GM19035 (cell line): ENCODE results near the gene AKAP13.
"Not testable (repeated sequence)": the region's sequence is repeated elsewhere in the genome, so short reads cannot be mapped to it uniquely, and the experiment has no call there.

ENCODE experiments used
- ATAC-seq: cut with Tn5 transposase; IDR thresholded peaks from one replicate; pipeline ENCODE4 v1.9.1; 2021; ENCODE audit not compliant: unreplicated experiment

AKAP13 gene

GRCh38 chr15:85532689-85533088 is 152.3 kb downstream of the AKAP13 start:
- ATAC-seq: no peak

GRCh38 chr15:85534031-85534430 is 153.6 kb downstream of the AKAP13 start:
- peak; percentile 75 for ATAC-seq

GRCh38 chr15:85535533-85536330 is 155.3 kb downstream of the AKAP13 start:
- ATAC-seq: not testable (repeated sequence)

GRCh38 chr15:85536341-85536740 is 155.9 kb downstream of the AKAP13 start:
- no peak for ATAC-seq

- ATAC-seq: no peak
Observed at GRCh38 chr15:85539491-85539890, 159.1 kb downstream of the AKAP13 start.

GRCh38 chr15:85540085-85540797 is 159.8 kb downstream of the AKAP13 start:
- no peak for ATAC-seq

- ATAC-seq: no peak
Observed at GRCh38 chr15:85541744-85542143, 161.3 kb downstream of the AKAP13 start.

- no peak for ATAC-seq
Observed at GRCh38 chr15:85542488-85542887, 162.1 kb downstream of the AKAP13 start.

GRCh38 chr15:85542895-85543331 is 162.5 kb downstream of the AKAP13 start:
- ATAC-seq: no peak

- ATAC-seq: no peak
Observed at GRCh38 chr15:85543741-85544155, 163.3 kb downstream of the AKAP13 start.

- ATAC-seq: no peak
Observed at GRCh38 chr15:85545185-85545584, 164.8 kb downstream of the AKAP13 start.

- ATAC-seq: no peak
Observed at GRCh38 chr15:85545752-85546151, 165.3 kb downstream of the AKAP13 start.

- no peak for ATAC-seq
Observed at GRCh38 chr15:85547386-85547785, 167.0 kb downstream of the AKAP13 start.

GRCh38 chr15:85550283-85550682 is 169.9 kb downstream of the AKAP13 start:
- ATAC-seq: no peak

GRCh38 chr15:85551221-85551832 is 170.9 kb downstream of the AKAP13 start:
- no peak for ATAC-seq

GRCh38 chr15:85554852-85555521 is 174.6 kb downstream of the AKAP13 start:
- no peak for ATAC-seq

- ATAC-seq: peak; percentile 67
Observed at GRCh38 chr15:85555875-85556617, 175.6 kb downstream of the AKAP13 start.

- no peak for ATAC-seq
Observed at GRCh38 chr15:85556618-85556895, 176.2 kb downstream of the AKAP13 start.

- ATAC-seq: no peak
Observed at GRCh38 chr15:85557385-85557784, 177.0 kb downstream of the AKAP13 start.

- no peak for ATAC-seq
Observed at GRCh38 chr15:85558848-85559247, 178.4 kb downstream of the AKAP13 start.

GRCh38 chr15:85559530-85559929 is 179.1 kb downstream of the AKAP13 start:
- ATAC-seq: no peak
